ENCODE measurements around the gene GTPBP3. TPM values are rescaled to one million over a fixed set of nuclear protein-coding genes. Genes with fewer than 3 reads are reported as not detected.

GTPBP3 gene
- total and polyA plus RNA-seq, 2 of the 13 experiments (the other 11 are each of a cell fraction or from before 2014, with no cell fraction given) = 17.5 to 30.0 TPM

DNA sequence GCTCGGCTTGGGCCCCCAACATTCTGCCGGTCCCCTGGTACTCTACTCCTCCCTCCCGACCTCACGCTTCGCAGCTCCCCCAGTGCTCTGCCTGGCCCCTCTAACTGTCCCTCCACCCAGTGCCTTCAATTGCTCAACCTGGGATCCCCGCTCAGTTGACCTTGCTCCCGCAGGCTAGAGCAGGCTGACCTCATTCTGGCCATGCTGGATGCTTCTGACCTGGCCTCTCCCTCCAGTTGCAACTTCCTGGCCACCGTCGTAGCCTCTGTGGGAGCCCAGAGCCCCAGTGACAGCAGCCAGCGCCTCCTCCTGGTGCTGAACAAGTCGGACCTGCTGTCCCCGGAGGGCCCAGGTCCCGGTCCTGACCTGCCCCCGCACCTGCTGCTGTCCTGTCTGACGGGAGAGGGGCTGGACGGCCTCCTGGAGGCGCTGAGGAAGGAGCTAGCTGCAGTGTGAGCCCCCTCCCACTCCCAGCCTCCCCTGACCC is 3.6 kb downstream of the GTPBP3 start (continued):
- TF ChIP-seq, protein P1, sequence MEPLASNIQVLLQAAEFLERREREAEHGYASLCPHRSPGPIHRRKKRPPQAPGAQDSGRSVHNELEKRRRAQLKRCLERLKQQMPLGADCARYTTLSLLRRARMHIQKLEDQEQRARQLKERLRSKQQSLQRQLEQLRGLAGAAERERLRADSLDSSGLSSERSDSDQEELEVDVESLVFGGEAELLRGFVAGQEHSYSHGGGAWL (CRISPR knock-in tag; IDR thresholded peaks at IDR 0.05) = 0 out of 2 replicates have a peak, but pooled peaks have one; percentile 57
- no peak for TF ChIP-seq GABPA (IDR thresholded peaks at IDR 0.05; ENCODE audit: low read depth, low read length)
- TF ChIP-seq GABPA (CRISPR knock-in tag; IDR thresholded peaks at IDR 0.05; ENCODE audit: low read depth) = peak; percentile 65
- TF ChIP-seq TBX3 (IDR thresholded peaks at IDR 0.05; ENCODE audit: borderline replicate concordance) = no peak
- TF ChIP-seq ZNF543 (CRISPR knock-in tag; IDR thresholded peaks at IDR 0.05) = no peak
- TF ChIP-seq GFI1 (CRISPR knock-in tag; IDR thresholded peaks at IDR 0.05; ENCODE audit: borderline replicate concordance) = no peak
- no peak for TF ChIP-seq ZNF557 (CRISPR knock-in tag; IDR thresholded peaks at IDR 0.05)
- TF ChIP-seq, protein P2, sequence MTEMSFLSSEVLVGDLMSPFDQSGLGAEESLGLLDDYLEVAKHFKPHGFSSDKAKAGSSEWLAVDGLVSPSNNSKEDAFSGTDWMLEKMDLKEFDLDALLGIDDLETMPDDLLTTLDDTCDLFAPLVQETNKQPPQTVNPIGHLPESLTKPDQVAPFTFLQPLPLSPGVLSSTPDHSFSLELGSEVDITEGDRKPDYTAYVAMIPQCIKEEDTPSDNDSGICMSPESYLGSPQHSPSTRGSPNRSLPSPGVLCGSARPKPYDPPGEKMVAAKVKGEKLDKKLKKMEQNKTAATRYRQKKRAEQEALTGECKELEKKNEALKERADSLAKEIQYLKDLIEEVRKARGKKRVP (CRISPR knock-in tag; IDR thresholded peaks at IDR 0.05) = peak in 1 of 2 experiments; percentile 61; a peak in 2 of 4 replicates
- no peak for TF ChIP-seq FOXP1 (IDR thresholded peaks at IDR 0.05)
- TF ChIP-seq FOXP1 (CRISPR knock-in tag; IDR thresholded peaks at IDR 0.05) = no peak
- TF ChIP-seq, protein P3, sequence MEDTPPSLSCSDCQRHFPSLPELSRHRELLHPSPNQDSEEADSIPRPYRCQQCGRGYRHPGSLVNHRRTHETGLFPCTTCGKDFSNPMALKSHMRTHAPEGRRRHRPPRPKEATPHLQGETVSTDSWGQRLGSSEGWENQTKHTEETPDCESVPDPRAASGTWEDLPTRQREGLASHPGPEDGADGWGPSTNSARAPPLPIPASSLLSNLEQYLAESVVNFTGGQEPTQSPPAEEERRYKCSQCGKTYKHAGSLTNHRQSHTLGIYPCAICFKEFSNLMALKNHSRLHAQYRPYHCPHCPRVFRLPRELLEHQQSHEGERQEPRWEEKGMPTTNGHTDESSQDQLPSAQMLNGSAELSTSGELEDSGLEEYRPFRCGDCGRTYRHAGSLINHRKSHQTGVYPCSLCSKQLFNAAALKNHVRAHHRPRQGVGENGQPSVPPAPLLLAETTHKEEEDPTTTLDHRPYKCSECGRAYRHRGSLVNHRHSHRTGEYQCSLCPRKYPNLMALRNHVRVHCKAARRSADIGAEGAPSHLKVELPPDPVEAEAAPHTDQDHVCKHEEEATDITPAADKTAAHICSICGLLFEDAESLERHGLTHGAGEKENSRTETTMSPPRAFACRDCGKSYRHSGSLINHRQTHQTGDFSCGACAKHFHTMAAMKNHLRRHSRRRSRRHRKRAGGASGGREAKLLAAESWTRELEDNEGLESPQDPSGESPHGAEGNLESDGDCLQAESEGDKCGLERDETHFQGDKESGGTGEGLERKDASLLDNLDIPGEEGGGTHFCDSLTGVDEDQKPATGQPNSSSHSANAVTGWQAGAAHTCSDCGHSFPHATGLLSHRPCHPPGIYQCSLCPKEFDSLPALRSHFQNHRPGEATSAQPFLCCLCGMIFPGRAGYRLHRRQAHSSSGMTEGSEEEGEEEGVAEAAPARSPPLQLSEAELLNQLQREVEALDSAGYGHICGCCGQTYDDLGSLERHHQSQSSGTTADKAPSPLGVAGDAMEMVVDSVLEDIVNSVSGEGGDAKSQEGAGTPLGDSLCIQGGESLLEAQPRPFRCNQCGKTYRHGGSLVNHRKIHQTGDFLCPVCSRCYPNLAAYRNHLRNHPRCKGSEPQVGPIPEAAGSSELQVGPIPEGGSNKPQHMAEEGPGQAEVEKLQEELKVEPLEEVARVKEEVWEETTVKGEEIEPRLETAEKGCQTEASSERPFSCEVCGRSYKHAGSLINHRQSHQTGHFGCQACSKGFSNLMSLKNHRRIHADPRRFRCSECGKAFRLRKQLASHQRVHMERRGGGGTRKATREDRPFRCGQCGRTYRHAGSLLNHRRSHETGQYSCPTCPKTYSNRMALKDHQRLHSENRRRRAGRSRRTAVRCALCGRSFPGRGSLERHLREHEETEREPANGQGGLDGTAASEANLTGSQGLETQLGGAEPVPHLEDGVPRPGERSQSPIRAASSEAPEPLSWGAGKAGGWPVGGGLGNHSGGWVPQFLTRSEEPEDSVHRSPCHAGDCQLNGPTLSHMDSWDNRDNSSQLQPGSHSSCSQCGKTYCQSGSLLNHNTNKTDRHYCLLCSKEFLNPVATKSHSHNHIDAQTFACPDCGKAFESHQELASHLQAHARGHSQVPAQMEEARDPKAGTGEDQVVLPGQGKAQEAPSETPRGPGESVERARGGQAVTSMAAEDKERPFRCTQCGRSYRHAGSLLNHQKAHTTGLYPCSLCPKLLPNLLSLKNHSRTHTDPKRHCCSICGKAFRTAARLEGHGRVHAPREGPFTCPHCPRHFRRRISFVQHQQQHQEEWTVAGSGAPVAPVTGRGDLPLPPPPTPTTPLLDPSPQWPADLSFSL (CRISPR knock-in tag; IDR thresholded peaks at IDR 0.05) = no peak
- no peak for TF ChIP-seq MTF2 (CRISPR knock-in tag; IDR thresholded peaks at IDR 0.05; ENCODE audit: borderline replicate concordance)
- no peak for TF ChIP-seq JDP2 (CRISPR knock-in tag; IDR thresholded peaks at IDR 0.05; ENCODE audit: borderline replicate concordance)
- no peak for TF ChIP-seq MYNN (CRISPR knock-in tag; IDR thresholded peaks at IDR 0.05; ENCODE audit: low read depth)
- TF ChIP-seq, protein P4, sequence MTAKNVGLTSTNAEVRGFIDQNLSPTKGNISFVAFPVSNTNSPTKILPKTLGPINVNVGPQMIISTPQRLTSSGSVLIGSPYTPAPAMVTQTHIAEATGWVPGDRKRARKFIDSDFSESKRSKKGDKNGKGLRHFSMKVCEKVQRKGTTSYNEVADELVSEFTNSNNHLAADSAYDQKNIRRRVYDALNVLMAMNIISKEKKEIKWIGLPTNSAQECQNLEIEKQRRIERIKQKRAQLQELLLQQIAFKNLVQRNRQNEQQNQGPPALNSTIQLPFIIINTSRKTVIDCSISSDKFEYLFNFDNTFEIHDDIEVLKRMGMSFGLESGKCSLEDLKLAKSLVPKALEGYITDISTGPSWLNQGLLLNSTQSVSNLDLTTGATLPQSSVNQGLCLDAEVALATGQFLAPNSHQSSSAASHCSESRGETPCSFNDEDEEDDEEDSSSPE (CRISPR knock-in tag; IDR thresholded peaks at IDR 0.05) = peak; percentile 71
- TF ChIP-seq, protein P5, sequence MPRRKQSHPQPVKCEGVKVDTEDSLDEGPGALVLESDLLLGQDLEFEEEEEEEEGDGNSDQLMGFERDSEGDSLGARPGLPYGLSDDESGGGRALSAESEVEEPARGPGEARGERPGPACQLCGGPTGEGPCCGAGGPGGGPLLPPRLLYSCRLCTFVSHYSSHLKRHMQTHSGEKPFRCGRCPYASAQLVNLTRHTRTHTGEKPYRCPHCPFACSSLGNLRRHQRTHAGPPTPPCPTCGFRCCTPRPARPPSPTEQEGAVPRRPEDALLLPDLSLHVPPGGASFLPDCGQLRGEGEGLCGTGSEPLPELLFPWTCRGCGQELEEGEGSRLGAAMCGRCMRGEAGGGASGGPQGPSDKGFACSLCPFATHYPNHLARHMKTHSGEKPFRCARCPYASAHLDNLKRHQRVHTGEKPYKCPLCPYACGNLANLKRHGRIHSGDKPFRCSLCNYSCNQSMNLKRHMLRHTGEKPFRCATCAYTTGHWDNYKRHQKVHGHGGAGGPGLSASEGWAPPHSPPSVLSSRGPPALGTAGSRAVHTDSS (CRISPR knock-in tag; conservative IDR thresholded peaks at IDR 0.05) = no peak
- no peak; the same call in 1 of the 2 replicates for TF ChIP-seq SMC3 (IDR thresholded peaks at IDR 0.05; ENCODE audit: low read length)
- no peak for TF ChIP-seq ZNF33A (CRISPR knock-in tag; IDR thresholded peaks at IDR 0.05; ENCODE audit: borderline replicate concordance)
- TF ChIP-seq ZNF569 (CRISPR knock-in tag; IDR thresholded peaks at IDR 0.05; ENCODE audit: borderline replicate concordance) = no peak
